AG04449 (cell line): ENCODE data around the gene RUFY3.

Experiments used
- CTCF ChIA-PET: fragments of 350-600 bp; formaldehyde crosslinking; extraction: SDS; loops from one replicate; lab custom pipeline; 2021; ENCODE audit warnings: antibody characterized with exemption; lab: Yijun Ruan, JAX
- POLR2A ChIA-PET: fragments of 400-600, 350-600 bp; formaldehyde crosslinking; extraction: SDS; loops from one replicate; lab custom pipeline; 2020; ENCODE audit warnings: antibody characterized with exemption, inconsistent platforms; lab: Yijun Ruan, JAX
- DNase-seq: peaks from one replicate; pipeline ENCODE4 v3.0.0-alpha.2; 2010; ENCODE audit warnings: low read depth, low spot score
- H3K4me3 ChIP-seq: 2 replicates; pipeline ENCODE4 v1.5.1; 2011; ENCODE audit warnings: low read depth, mild to moderate bottlenecking, control low read depth, low read length
- CTCF ChIP-seq: IDR thresholded peaks from one replicate; pipeline ENCODE4 v1.5.1; 2011; ENCODE audit warnings: mild to moderate bottlenecking, moderate library complexity, low read length, control low read depth, inconsistent platforms; ENCODE audit not compliant: insufficient read depth; ENCODE audit errors: missing control alignments

The RUFY3 gene

GRCh38 chr4:70746179-70746839 is 24.5 kb downstream of the RUFY3 start:
- ChIA-PET CTCF (interaction anchor here (0.6 to 1.4 kb wide), 3 partner anchors 12 to 146 kb away, joined by 3 to 5 read pairs (median 4); no protein-coding TSS in a partner anchor), POLR2A (no interaction called here)
- TF ChIP-seq CTCF = no peak
- no peak for DNase-seq
- no peak overlapping the region for H3K4me3 ChIP-seq

GRCh38 chr4:70747874-70748273 is 26.1 kb downstream of the RUFY3 start:
- no peak for TF ChIP-seq CTCF
- ChIA-PET CTCF (no interaction called here), POLR2A (no interaction called here)
- H3K4me3 ChIP-seq = no peak overlapping the region
- no peak for DNase-seq

- CTCF ChIA-PET = interaction anchor here (1.2 to 1.9 kb wide), 4 partner anchors 10 to 45 kb away, joined by 3 to 5 read pairs (median 4); no protein-coding TSS in a partner anchor
- no peak for TF ChIP-seq CTCF
- POLR2A ChIA-PET = interaction anchor here (0.6 kb wide), 1 partner anchor 14 kb away, joined by 4 read pairs; no protein-coding TSS in a partner anchor
- H3K4me3 ChIP-seq = no peak overlapping the region
- DNase-seq = no peak
Measured at GRCh38 chr4:70749313-70749712, 27.5 kb downstream of the RUFY3 start.

- TF ChIP-seq CTCF = no peak
- no peak overlapping the region for H3K4me3 ChIP-seq
- POLR2A ChIA-PET = no interaction called here
- DNase-seq = no peak
- CTCF ChIA-PET = no interaction called here
Measured at GRCh38 chr4:70752236-70752635, 30.5 kb downstream of the RUFY3 start.

- H3K4me3 ChIP-seq = no peak overlapping the region
- ChIA-PET CTCF (no interaction called here), POLR2A (no interaction called here)
- DNase-seq = no peak
- TF ChIP-seq CTCF = no peak
Measured at GRCh38 chr4:70753630-70754029, 31.9 kb downstream of the RUFY3 start.

- ChIA-PET CTCF (interaction anchor here (1.0 kb wide), 1 partner anchor 67 kb away, joined by 4 read pairs; no protein-coding TSS in a partner anchor), POLR2A (no interaction called here)
- no peak overlapping the region for H3K4me3 ChIP-seq
- no peak for DNase-seq
- TF ChIP-seq CTCF = no peak
Measured at GRCh38 chr4:70754470-70754869, 32.7 kb downstream of the RUFY3 start.
